ENCODE results near the gene CFLAR. TPM values are rescaled to one million over a fixed set of nuclear protein-coding genes. Genes with fewer than 3 reads are reported as not detected.
"Not testable (repeated sequence)": the region's sequence is repeated elsewhere in the genome, so short reads cannot be mapped to it uniquely, and the experiment has no call there.

Gene CFLAR
- total RNA-seq, 1 donor from 2014 or later: 144 TPM

DNA sequence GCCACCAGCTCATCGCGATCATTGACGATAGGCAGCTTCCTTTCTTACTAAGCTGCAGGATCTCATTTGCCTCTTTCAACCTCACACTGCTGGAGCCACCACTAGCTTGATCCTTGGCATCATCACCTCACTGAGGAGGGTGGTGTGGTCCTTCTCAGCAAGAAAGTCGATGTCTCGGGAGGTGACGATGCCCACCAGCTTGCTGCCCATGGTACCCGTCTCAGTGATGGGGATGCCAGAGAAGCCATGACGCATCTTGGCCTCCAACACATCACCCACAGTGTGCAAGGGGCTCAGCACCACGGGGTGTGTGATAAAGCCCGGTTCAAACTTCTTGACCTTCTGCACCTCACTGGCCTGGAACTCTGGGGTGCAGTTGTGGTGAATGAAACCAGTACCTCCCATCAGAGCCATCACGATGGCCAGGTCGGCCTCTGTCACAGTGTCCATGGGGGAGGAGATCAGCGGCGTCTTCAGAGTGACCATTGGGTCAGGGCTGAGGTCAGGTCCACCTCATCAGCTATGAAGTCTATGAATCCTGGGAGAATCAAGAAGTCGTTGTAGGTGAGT, 22.5 kb downstream of the CFLAR start:
- peak in 1 of 2 donors; percentile 65 for DNase-seq (ENCODE audit: extremely low spot score in 2 of 2)
- intact Hi-C loops (cut with DNase I): no loop called here
- TF ChIP-seq POLR2AphosphoS5 (IDR thresholded peaks at IDR 0.05; ENCODE audit: insufficient read depth in 1 of 2, low read depth in 1 of 2) (no peak), POLR2A (IDR thresholded peaks at IDR 0.05) (no peak)
- TF ChIP-seq, protein P1, sequence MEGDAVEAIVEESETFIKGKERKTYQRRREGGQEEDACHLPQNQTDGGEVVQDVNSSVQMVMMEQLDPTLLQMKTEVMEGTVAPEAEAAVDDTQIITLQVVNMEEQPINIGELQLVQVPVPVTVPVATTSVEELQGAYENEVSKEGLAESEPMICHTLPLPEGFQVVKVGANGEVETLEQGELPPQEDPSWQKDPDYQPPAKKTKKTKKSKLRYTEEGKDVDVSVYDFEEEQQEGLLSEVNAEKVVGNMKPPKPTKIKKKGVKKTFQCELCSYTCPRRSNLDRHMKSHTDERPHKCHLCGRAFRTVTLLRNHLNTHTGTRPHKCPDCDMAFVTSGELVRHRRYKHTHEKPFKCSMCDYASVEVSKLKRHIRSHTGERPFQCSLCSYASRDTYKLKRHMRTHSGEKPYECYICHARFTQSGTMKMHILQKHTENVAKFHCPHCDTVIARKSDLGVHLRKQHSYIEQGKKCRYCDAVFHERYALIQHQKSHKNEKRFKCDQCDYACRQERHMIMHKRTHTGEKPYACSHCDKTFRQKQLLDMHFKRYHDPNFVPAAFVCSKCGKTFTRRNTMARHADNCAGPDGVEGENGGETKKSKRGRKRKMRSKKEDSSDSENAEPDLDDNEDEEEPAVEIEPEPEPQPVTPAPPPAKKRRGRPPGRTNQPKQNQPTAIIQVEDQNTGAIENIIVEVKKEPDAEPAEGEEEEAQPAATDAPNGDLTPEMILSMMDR (IDR thresholded peaks at IDR 0.05): no peak
- H3K4me1 ChIP-seq: peaks cover 20% of the 10 kb centered on the region
- no peak overlapping the region for H3K4me3 ChIP-seq
- H3K27me3 ChIP-seq: no peaks in the 10 kb centered on the region
- H3K36me3 ChIP-seq: peaks cover 0 to 65% of the 10 kb centered on the region in 2 donors
- H3K9me3 ChIP-seq: no peaks in the 10 kb centered on the region
- H3K27ac ChIP-seq: no peak overlapping the region

DNA sequence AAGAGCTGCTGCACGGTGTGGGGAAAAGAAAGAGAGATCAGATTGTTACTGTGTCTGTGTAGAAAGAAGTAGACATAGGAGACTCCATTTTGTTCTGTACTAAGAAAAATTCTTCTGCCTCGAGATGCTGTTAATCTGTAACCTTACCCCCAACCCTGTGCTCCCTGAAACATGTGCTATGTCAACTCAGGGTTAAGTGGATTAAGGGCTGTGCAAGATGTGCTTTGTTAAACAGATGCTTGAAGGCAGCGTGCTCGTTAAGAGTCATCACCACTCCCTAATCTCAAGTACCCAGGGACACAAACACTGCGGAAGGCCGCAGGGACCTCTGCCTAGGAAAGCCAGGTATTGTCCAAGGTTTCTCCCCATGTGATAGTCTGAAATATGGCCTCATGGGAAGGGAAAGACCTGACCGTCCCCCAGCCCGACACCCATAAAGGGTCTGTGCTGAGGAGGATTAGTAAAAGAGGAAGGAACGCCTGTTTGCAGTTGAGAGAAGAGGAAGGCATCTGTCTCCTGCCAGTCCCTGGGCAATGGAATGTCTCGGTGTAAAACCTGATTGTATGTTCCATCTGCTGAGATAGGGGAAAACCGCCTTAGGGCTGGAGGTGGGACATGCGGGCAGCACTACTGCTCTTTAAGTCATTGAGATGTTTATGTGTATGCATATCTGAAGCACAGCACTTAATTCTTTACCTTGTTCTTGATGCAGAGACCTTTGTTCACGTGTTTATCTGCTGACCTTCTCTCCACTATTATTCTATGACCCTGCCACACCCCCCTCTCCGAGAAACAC, 23.2 kb downstream of the CFLAR start:
- H3K4me3 ChIP-seq; H3K27ac ChIP-seq; intact Hi-C loops (cut with DNase I); H3K9me3 ChIP-seq; DNase-seq (ENCODE audit: extremely low spot score in 2 of 2); H3K27me3 ChIP-seq: not testable (repeated sequence)
- H3K4me1 ChIP-seq: peaks cover 18% of the 10 kb centered on the region
- H3K36me3 ChIP-seq: peaks cover 0 to 64% of the 10 kb centered on the region in 2 donors

DNA sequence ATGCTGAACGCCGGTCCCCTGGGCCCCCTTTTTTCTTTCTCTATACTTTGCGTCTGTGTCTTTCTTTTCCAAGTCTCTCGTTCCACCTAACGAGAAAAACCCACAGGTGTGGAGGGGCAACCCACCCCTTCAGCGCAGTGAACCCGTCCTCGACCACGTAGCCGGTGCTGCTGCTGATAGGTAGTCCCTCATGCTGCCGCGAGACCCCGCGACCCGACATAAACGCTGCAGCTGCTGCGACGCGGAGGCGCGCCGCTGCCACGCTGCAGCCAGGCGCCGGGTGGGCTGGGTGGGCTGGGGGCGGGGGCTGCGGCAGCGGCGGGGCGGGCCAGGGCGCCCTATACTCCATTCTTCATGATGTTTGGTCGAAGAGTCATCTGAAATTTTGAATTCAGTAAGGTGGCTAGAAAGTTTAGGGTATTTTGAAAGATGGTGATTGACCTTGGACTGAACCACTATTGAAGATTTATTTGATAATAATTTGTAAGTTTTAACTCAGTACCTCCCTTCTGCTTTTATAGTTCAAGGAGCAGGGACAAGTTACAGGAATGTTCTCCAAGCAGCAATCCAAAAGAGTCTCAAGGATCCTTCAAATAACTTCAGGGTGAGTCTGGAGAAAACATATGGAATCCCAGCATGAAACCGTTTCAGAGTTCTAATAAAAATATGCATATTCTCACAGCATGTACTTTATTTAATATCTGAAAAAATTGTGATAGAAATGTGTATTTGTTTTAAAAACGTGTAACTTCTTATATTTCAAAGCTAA, 24.1 kb downstream of the CFLAR start:
- Histone ChIP-seq H3K9me3 (no peaks in the 10 kb centered on the region), H3K4me1 (peaks cover 10% of the 10 kb centered on the region), H3K36me3 (peaks cover 0 to 64% of the 10 kb centered on the region in 2 donors), H3K27ac (no peak overlapping the region), H3K4me3 (no peak overlapping the region), H3K27me3 (no peaks in the 10 kb centered on the region)
- TF ChIP-seq POLR2A (IDR thresholded peaks at IDR 0.05): no peak
- TF ChIP-seq, protein P1 (IDR thresholded peaks at IDR 0.05): no peak
- no peak for TF ChIP-seq POLR2AphosphoS5 (IDR thresholded peaks at IDR 0.05; ENCODE audit: insufficient read depth in 1 of 2, low read depth in 1 of 2)
- DNase-seq (ENCODE audit: extremely low spot score in 2 of 2): no peak
- intact Hi-C loops (cut with DNase I): no loop called here

DNA sequence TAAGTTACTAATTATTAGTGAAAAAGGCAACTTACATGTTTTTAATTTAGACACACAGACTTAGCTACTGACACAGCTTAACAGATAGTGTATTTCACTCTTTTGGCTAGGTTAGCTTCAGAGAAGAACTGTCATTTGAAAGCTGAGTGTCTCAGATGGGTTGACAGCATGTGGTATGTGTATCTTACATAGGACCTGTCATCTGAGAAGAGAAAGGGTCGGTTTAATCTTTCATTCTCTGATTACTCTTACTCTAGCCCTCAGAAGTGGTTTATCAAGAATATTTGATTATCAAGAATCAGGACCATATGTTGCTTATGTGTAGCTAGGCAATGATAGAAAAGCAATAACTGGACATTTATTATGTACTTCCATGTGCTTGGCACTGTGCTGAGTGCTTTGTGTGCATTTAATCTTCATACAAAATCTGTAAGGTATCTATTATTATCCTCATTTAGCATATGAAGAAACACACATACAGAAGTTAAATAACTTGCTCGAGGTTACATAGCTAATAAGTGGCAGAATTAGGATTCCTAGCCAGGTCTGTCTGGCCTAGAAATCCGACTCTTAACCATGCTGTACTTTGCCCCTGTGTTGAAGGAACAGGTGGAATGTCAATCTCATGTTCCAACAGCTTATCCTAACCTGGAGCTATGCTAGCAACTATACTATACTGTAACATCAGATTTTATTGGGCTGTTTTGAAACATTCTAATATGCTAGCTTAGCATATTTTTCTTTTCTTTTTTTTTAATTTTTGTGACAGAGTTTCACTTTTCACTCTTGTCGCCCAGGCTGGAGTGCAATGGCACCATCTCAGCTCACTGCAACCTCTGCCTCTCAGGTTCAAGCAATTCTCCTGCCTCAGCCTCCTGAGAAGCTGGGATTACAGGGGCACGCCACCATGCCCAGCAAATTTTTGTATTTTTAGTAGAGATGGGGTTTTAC, 28.4 kb downstream of the CFLAR start:
- H3K9me3 ChIP-seq: no peaks in the 10 kb centered on the region
- intact Hi-C loops (cut with DNase I): no loop called here
- H3K36me3 ChIP-seq: peaks cover 0 to 48% of the 10 kb centered on the region in 2 donors
- no peak overlapping the region for H3K27ac ChIP-seq
- DNase-seq (ENCODE audit: extremely low spot score in 2 of 2): no peak
- H3K27me3 ChIP-seq: no peaks in the 10 kb centered on the region
- H3K4me1 ChIP-seq: no peaks in the 10 kb centered on the region
- TF ChIP-seq POLR2A (IDR thresholded peaks at IDR 0.05) (no peak), POLR2AphosphoS5 (IDR thresholded peaks at IDR 0.05; ENCODE audit: insufficient read depth in 1 of 2, low read depth in 1 of 2) (no peak)
- TF ChIP-seq, protein P1 (IDR thresholded peaks at IDR 0.05): no peak
- no peak overlapping the region for H3K4me3 ChIP-seq
